ENCODE measurements around the gene FLRT2. TPM values are rescaled to one million over a fixed set of nuclear protein-coding genes. Genes with fewer than 3 reads are reported as not detected.

The FLRT2 gene
- total RNA-seq, 1 experiment from 2014 or later: 0.17 TPM

GRCh38 chr14:85584481-85584880, 54.5 kb downstream of the FLRT2 start:
- no peaks in the 10 kb centered on the region for H3K27me3 ChIP-seq (ENCODE audit: insufficient read depth, low read length)
- ChIA-PET RAD21 (ENCODE audit: low non-redundant PET in 1 of 2, low total read pairs in 2 of 2, uncharacterized antibody in 2 of 2, unreplicated experiment in 2 of 2) (no interaction called here), POLR2A (no interaction called here), CTCF (no interaction called here)
- H2AFZ ChIP-seq (ENCODE audit: low read depth, low read length, poor library complexity, severe bottlenecking): no peak overlapping the region
- H3K9ac ChIP-seq (ENCODE audit: low read length): no peak overlapping the region
- intact Hi-C loops (cut with micrococcal nuclease): no loop called here
- TF ChIP-seq CEBPB (IDR thresholded peaks at IDR 0.05; ENCODE audit: low read depth): no peak
- no peak for TF ChIP-seq REST (IDR thresholded peaks at IDR 0.05; ENCODE audit: low read depth)
- TF ChIP-seq SIN3A (IDR thresholded peaks at IDR 0.05; ENCODE audit: low read depth): no peak
- no peak for TF ChIP-seq RAD21 (IDR thresholded peaks at IDR 0.05; ENCODE audit: low read depth)
- no peak for TF ChIP-seq EZH2 (IDR thresholded peaks at IDR 0.05)
- TF ChIP-seq SP1 (IDR thresholded peaks at IDR 0.05; ENCODE audit: low read depth): no peak
- TF ChIP-seq ATF3 (IDR thresholded peaks at IDR 0.05): no peak
- no peak for TF ChIP-seq TCF7L2 (IDR thresholded peaks at IDR 0.05; ENCODE audit: borderline replicate concordance, extremely low read depth, insufficient read depth, insufficient read length)
- H3K4me3 ChIP-seq (replicated peaks in 1 of 2; ENCODE audit: low read depth in 1 of 2, low read length in 2 of 2): no peak overlapping the region
- H3K4me1 ChIP-seq (ENCODE audit: control insufficient read depth in 1 of 2, insufficient read depth in 2 of 2, low read length in 2 of 2): no peaks in the 10 kb centered on the region
- peaks cover 0 to 5% of the 10 kb centered on the region in 2 experiments; a peak in 2 of 4 replicates for H3K9me3 ChIP-seq (ENCODE audit: control insufficient read depth in 1 of 2, insufficient read depth in 1 of 2, low read depth in 1 of 2, low read length in 2 of 2)
- no peaks in the 10 kb centered on the region for H3K79me2 ChIP-seq (ENCODE audit: insufficient read depth, low read length)
- no peaks in the 10 kb centered on the region for H4K20me1 ChIP-seq (ENCODE audit: insufficient read depth)
- no peak overlapping the region for H3K27ac ChIP-seq (ENCODE audit: low read depth, low read length)
- no TSS peak for BruUV-seq (replicated peaks)
- no peaks in the 10 kb centered on the region for H3K36me3 ChIP-seq (ENCODE audit: control insufficient read depth in 1 of 2, insufficient read depth in 2 of 2, low read length in 2 of 2)
- ATAC-seq (no peak), DNase-seq (ENCODE audit: low read depth, low spot score) (no peak)
- no peaks in the 10 kb centered on the region for H3K9me2 ChIP-seq (ENCODE audit: insufficient read depth)
- no peak overlapping the region for H3K4me2 ChIP-seq (ENCODE audit: low read length)

Data from HCT116 (cell line).